ENCODE measurements around the gene LYZL4.

The LYZL4 gene

GRCh38 chr3:42369832-42370231 lies 40.6 kb downstream of the LYZL4 start:
- no peak for DNase-seq

GRCh38 chr3:42369304-42369703 lies 41.1 kb downstream of the LYZL4 start:
- peak; percentile 9 for DNase-seq

DNA sequence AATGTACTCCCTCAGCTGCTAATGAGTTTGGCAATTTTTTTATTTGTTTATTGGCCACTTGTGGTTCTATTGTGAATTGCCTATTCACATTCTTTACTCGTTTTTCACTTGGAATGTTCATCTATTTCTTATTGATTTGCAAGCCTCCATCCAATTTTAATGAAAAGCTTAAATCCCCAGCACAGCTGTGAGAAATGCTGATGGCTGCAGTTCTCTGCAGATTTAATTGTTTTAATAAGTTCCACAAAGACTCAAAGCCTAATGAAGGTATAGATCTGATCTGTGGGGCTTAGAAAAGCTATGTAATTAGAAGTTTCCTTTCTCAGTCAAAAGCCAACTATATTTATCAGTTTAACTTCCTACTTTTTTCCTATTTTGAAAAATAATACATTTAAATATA lies 41.5 kb downstream of the LYZL4 start:
- DNase-seq, result no peak

DNA sequence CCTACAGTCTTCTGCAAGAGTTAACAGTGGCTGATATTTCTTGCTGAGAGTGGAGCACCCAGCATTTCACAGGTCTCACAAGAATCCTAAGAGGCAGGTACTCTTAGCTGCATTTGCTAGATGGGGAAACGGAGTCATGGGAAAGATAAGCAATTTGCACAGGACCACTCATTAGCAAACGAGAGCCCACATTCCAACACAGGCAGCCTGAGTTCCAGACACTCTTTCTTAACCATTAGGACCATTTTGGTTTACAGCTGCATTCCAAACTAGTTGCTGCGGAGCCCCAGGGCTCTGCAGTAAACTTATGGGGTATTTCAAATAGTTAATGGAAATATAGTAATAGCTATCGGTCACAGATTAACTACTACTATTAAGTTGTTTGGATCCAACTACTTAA lies 42.5 kb downstream of the LYZL4 start:
- no peak for DNase-seq

- DNase-seq, result no peak
These were observed 43.9 kb downstream of the LYZL4 start for GRCh38 chr3:42366550-42366949.

- DNase-seq, result no peak
These were observed 53.1 kb downstream of the LYZL4 start for GRCh38 chr3:42357335-42357734.

DNA sequence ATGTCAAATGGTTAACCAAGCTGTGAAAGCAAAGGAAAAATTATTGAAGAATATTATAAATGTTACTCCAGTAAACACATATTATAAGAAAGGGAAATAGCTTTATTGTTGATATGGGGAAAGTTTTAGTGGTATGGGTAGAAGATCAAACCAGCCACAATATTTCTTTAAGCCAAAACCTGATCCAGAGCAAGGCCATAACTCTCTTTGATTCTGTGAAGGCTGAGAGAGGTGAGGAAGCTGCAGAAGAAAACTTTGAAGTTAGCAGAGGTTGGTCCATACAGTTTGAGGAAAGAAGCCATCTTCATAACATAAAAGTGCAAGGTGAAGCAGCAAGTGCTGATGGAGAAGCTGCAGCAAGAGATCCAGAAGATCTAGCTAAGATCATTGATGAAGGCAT lies 54.8 kb downstream of the LYZL4 start:
- DNase-seq, result no peak

DNA sequence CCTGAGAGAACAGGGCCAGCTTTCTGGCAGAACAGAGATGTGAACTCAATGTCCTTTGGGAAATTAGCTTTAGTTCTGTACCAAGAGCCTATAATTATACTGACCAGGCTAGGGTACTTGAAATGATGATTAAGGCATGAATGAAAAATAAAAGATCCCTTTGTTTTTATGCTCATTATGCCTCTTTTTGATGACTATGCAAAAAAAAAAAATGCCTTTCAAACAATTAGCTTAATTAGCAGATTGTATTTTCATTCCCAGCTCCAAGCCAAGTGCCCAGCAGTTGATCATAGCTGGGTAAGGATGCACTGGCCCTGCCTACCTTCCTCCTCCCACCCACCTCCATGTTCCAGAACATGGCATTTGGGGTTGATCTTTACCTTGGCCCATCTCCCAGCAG lies 56.8 kb downstream of the LYZL4 start:
- no peak for DNase-seq

DNA sequence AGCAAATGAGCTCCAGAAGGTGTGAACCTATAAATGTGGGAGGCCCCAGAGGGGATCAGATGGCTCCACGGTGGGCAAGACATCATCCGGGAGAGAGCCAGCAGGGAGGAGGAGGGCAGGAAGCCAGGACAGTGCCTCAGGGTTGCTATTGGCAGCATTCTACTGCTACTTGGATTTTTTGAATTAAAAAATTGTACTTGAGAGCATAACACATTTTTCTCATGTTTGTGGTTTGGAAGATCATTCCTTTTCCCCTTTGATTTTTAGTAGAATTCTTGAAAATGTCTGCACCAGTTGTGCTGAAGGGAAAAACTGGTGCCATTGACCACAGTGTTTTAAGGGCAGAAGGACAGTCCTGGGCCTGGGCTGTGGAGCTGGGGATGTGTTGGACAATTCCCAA lies 59.2 kb downstream of the LYZL4 start:
- no peak for DNase-seq

DNA sequence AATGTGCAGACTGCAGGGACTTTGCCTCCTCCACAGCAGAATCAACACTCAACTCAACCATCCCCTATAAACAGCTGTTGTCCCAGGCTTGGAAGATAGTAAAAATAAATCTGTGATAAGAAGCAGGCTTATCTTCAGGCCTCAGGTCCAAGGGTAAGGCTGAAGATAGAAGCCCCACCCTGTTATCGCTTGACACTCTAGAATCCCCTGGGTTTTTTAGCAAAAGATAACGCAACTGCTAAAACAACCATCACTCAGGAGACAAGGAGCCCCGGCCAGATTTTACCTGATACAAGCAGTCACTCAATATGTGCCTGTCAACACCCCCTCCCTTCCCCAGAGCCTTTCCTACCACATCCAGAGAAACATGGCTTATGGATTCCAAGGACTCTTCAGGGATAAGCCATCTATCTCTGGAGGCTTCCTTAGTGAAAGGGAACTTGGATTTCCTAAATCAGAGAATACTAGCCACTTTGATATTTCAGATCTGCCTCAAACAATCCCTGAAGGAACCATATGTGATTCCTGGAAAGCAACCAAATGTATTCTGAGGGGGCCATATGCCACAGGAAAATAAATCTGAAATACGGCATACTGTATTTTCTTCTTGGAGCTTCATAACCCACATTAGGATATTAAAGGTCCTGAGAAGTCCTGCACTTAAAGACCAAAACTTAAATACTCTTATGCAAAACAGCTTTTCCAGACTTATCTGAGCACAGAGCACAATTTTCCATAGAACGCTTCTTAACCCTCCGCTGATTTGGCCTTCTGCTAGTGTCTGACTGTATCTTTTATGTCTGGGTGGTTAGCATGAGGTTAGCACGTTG lies 60.4 kb downstream of the LYZL4 start:
- no peak for DNase-seq

- DNase-seq, result no peak
These were observed 62.5 kb downstream of the LYZL4 start for GRCh38 chr3:42347928-42348327.
